B cell (primary cell): Measurements from ENCODE around the gene FAM107B.

Source experiments
- CTCF ChIP-seq: fragments of 200-600 bp; IDR thresholded peaks from one replicate; pipeline ENCODE4 v1.8.0; 2022; ENCODE audit warnings: antibody characterized with exemption, mild to moderate bottlenecking
- EZH2 ChIP-seq: IDR thresholded peaks from 2 replicates; pipeline ENCODE4 v1.6.1; 2012; ENCODE audit warnings: borderline replicate concordance, low read depth, mild to moderate bottlenecking, moderate library complexity, low read length; ENCODE audit not compliant: insufficient read depth, poor library complexity, severe bottlenecking

DNA sequence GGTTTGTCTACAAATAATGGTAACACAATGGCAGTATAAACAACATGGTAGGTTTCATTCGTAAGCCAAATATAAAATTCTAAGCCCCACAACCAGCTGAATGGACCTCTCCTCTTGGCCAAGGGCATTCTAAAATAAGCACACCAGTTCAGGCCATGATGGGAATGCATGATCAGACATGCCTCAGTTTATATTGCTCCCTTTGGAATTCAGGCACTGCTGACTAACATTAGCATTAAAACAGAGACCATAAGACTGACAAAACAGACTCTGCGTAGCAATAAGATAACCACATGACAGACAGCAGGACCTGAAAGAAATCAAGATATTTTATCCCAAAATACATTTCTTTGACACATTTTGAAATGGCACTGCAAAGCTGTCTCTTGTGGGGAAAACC is 125.8 kb downstream of the FAM107B start:
- no peak for TF ChIP-seq EZH2
- TF ChIP-seq CTCF = no peak
